Skeletal muscle satellite cell (primary cell): ENCODE results near the gene DEFB129.
"Not testable (repeated sequence)": the region's sequence is repeated elsewhere in the genome, so short reads cannot be mapped to it uniquely, and the experiment has no call there.

Experiments
- H3K27me3 ChIP-seq: 2 replicates; pipeline ENCODE4 v1.7.0; 2013; ENCODE audit warnings: low read length; ENCODE audit not compliant: control insufficient read depth, insufficient read depth
- H3K36me3 ChIP-seq: 2 replicates; pipeline ENCODE4 v1.7.0; 2013; ENCODE audit warnings: mild to moderate bottlenecking, control low read depth, low read length; ENCODE audit not compliant: insufficient read depth
- H3K4me1 ChIP-seq: 2 replicates; pipeline ENCODE4 v1.7.0; 2013; ENCODE audit warnings: low read length; ENCODE audit not compliant: control insufficient read depth, insufficient read depth
- H3K4me2 ChIP-seq: 2 replicates; pipeline ENCODE4 v1.7.0; 2013; ENCODE audit warnings: mild to moderate bottlenecking, low read length
- H3K4me3 ChIP-seq: 2 replicates; pipeline ENCODE4 v1.7.0; 2013; ENCODE audit warnings: low read length
- H3K9ac ChIP-seq: 2 replicates; pipeline ENCODE4 v1.7.0; 2013; ENCODE audit warnings: mild to moderate bottlenecking, low read depth, low read length, moderate library complexity
- H3K9me3 ChIP-seq: replicated peaks from 2 replicates; pipeline ENCODE4 v1.7.0; 2013; ENCODE audit warnings: mild to moderate bottlenecking, control low read depth, low read length

Gene DEFB129

DNA sequence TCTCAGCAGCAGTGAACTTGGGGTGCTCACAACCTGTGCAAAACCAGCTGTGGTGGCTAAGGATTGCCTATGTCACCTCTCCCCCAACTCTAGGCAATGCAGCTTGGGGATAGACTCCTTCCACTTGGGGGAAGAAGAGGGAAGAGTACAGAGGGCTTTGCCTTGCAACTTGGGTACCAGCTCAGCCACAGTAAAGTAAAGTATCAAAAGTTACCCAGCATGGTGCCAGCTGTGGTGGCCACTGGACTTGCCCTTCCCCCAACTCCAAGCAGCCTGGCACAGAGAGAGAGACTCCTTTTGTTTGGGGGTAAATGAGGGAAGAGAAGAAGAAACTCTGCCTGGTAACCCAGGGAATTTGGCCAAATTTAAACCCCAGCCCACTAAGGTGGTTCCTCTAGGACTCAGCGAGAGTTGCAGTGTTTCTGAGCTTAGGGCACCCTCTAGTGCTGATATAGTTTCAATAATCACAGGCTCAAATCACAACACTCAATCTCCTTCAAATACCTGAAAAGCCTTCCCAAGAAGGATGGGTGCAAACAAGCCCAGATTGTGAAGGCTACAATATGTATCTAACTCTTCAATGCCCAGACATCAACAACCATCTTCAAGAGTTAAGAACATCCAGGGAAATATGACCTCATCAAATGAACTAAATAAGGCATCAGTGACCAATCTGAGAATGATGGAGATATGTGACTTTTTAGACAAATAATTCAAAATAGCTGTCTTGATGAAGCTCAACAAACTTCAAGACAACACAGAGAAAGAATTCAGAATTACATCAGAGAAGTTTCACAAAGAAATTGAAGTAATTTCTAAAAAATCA, 7.6 kb upstream of the DEFB129 start:
- H3K4me3 ChIP-seq = no peak overlapping the region
- no peaks in the 10 kb centered on the region for H3K9me3 ChIP-seq
- no peaks in the 10 kb centered on the region for H3K4me1 ChIP-seq
- H3K4me2 ChIP-seq = no peak overlapping the region
- H3K27me3 ChIP-seq = peaks cover 36% of the 10 kb centered on the region
- H3K9ac ChIP-seq = no peak overlapping the region
- no peaks in the 10 kb centered on the region for H3K36me3 ChIP-seq

DNA sequence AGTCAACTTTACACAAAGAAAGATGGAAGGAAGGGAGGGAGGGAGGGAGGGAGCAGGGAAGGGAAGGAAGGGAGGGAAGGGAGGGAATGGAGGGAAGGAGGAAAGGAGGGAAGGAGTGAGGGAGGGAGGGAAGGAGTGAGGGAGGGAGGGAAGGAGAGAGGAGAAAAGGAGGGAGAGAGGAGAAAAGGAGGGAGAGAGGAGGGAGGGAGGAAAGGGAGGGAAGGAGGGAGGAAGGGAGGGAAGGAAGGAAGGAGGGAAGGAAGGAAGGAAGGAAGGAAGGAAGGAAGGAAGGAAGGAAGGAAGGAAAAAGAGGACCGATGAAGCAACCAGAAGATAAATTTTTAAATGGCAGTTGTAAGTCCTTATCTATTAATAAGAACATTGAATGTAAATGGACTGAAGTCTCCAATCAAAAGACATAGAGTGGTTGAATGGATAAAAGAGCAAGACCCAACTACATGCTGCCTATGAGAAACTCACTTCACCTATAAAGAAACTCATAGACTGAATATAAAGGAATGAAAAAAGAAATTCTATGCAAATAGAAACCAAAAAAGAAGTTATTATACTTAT, 5.7 kb upstream of the DEFB129 start:
- H3K4me2 ChIP-seq = no peak overlapping the region
- H3K27me3 ChIP-seq = peaks cover 32% of the 10 kb centered on the region
- H3K36me3 ChIP-seq = no peaks in the 10 kb centered on the region
- no peaks in the 10 kb centered on the region for H3K9me3 ChIP-seq
- no peak overlapping the region for H3K4me3 ChIP-seq
- no peaks in the 10 kb centered on the region for H3K4me1 ChIP-seq
- no peak overlapping the region for H3K9ac ChIP-seq

DNA sequence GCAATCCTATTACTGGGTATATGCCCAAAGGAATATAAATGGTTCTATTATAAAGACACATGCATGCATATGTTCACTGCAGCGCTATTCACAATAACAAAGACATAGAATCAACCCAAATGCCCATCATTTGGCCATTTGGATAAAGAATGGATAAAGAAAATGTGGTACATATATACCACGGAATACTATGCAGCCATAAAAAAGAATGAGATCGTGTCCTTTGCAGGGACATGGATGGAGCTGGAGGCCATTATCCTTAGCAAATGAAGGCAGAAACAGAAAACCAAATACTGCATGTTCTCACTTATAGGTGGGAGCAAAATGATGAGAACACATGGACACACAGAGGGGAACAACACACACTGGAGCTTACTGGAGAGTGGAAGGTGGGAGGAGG, 1.2 kb upstream of the DEFB129 start:
- peaks cover 25% of the 10 kb centered on the region for H3K27me3 ChIP-seq
- not testable (repeated sequence) for H3K9me3 ChIP-seq, H3K4me2 ChIP-seq, H3K36me3 ChIP-seq, H3K9ac ChIP-seq, H3K4me3 ChIP-seq, H3K4me1 ChIP-seq

DNA sequence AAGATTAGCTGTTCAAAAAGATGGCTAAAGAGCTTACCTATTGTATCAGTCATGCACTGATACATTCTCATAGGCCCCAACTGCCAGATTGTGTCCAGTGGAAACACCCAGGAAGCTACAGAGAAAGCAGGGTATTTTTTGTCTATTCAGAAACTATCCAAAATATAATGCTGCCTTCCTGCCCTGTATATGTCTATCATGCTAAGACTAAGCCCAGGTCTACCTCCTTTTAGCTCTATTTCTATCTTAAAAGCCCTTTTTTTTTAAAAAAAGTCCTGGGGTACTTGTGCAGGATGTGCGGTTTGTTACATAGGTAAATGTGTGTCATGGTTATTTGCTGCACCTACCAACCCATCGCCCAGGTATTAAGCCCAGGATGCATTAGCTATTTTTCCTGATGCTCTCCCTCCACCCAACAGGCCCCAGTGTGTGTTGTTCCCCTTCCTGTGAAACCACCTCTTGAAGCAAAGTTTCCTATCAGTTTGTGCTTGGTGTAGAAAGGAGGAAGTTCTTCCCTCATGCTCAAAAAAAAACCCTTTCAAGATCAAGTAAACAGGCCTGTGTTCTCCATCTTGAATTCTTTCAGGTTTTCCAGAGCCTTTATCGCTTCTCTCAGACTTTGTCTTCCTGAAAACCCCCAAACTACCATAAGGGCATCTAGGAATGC, 514 bp downstream of the DEFB129 start:
- peaks cover 27% of the 10 kb centered on the region for H3K27me3 ChIP-seq
- H3K4me3 ChIP-seq = no peak overlapping the region
- no peaks in the 10 kb centered on the region for H3K36me3 ChIP-seq
- no peak overlapping the region for H3K4me2 ChIP-seq
- no peaks in the 10 kb centered on the region for H3K9me3 ChIP-seq
- no peaks in the 10 kb centered on the region for H3K4me1 ChIP-seq
- no peak overlapping the region for H3K9ac ChIP-seq

DNA sequence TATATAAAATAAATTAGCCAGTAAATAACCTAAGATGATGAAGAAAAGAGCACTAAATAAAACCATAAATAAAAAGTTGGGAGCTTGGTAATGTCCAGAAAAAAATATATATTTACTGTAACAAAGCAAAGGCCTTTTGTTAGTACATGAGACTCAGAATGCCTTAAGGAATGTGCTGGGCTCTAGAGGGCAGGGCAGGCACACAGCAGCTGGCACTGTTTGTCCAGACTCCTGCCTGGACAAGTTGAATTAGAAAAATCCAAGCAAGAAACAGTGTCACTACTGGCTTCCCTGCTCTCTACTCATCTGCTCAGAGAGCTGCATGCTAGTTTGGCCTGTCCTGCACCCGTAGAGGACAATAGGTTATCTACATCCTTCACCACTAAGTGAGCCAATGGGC, 8.8 kb downstream of the DEFB129 start:
- Histone ChIP-seq H3K9me3 (no peaks in the 10 kb centered on the region), H3K36me3 (no peaks in the 10 kb centered on the region), H3K4me3 (no peak overlapping the region), H3K9ac (no peak overlapping the region), H3K4me2 (no peak overlapping the region), H3K4me1 (no peaks in the 10 kb centered on the region), H3K27me3 (peaks cover 17% of the 10 kb centered on the region)

DNA sequence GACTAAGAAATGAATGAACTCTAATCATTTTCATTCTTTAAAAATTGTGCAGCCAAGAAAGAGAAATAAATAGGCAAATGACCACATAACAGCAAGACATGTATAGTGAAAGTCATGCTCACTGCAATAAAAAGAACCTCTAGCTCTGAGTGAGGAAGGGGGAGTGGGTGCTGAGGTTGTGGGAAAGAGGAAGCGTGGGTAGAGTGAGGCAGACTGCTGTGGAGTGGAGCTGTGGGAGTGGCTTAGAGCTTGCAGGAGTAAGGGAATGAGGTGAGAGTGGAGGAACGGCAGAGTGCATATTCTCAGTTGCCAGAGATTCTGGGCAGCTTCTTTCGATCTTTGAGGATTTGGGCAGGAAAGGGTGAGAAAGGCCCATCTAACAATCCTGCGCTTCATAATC, 10.4 kb downstream of the DEFB129 start:
- no peak overlapping the region for H3K9ac ChIP-seq
- H3K4me2 ChIP-seq = no peak overlapping the region
- no peaks in the 10 kb centered on the region for H3K4me1 ChIP-seq
- H3K36me3 ChIP-seq = no peaks in the 10 kb centered on the region
- no peak overlapping the region for H3K4me3 ChIP-seq
- H3K27me3 ChIP-seq = peaks cover 19% of the 10 kb centered on the region
- no peaks in the 10 kb centered on the region for H3K9me3 ChIP-seq

DNA sequence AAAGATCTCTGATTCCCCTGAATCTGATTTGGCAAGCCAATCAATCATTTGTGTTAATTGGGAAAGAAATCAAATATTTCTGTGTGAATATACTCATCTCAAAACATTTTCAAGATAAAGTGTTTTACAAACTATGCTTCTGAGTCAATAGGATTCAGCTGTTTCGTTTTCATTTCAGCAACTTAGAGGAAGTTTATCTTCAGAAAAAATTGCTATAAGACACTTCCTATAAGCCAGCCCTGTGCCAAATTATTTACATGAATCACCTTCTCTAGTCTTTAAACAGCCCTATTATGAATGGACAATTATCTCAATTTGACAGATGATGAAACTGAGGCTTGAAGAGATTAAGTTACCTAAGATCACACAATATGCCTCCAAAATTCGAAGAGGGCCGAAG, 10.9 kb downstream of the DEFB129 start:
- no peaks in the 10 kb centered on the region for H3K36me3 ChIP-seq
- no peak overlapping the region for H3K4me2 ChIP-seq
- H3K9me3 ChIP-seq = no peaks in the 10 kb centered on the region
- no peaks in the 10 kb centered on the region for H3K4me1 ChIP-seq
- no peak overlapping the region for H3K4me3 ChIP-seq
- peaks cover 15% of the 10 kb centered on the region for H3K27me3 ChIP-seq
- no peak overlapping the region for H3K9ac ChIP-seq

DNA sequence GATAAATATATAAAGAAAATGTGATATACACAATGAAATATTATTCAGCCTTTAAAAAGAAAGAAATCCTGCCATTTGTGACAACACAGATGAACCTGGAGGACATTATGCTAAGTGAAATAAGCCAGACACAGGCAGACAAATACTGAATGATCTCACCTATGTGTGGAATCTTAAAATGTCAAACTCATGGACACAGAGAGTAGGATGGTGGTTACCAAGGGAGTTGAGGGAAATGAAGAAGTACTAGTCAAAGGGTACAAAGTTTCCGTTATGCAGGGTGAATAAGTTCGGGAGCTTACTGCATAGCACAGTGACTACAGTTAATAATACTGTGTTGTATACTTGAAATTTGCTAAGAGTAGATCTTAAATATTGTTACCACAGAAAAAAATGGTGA, 15.8 kb downstream of the DEFB129 start:
- Histone ChIP-seq H3K9ac (no peak overlapping the region), H3K9me3 (no peaks in the 10 kb centered on the region), H3K27me3 (peaks cover 18% of the 10 kb centered on the region), H3K4me3 (no peak overlapping the region), H3K36me3 (no peaks in the 10 kb centered on the region), H3K4me2 (no peak overlapping the region), H3K4me1 (no peaks in the 10 kb centered on the region)

DNA sequence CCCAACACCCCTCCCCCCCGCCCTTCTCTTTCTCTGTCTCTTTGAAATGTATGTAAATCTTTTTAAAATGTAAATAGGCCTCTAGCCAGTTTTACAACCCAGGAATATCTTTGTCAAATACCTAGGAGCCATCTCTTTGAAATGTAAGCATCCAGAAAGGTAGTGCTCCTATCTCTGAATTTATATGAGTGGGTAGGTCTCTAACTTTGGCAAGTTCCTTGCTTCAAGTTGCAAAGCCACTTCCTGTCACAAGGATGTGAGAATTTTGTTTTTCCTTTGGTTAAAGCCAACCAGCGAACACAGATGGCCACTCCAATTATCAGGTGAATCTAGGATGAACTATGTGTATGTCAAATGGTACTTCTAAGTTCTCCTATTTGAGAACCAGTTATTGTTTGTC, 24.3 kb downstream of the DEFB129 start:
- no peak overlapping the region for H3K4me2 ChIP-seq
- peaks cover 23% of the 10 kb centered on the region for H3K27me3 ChIP-seq
- H3K36me3 ChIP-seq = no peaks in the 10 kb centered on the region
- no peak overlapping the region for H3K4me3 ChIP-seq
- no peaks in the 10 kb centered on the region for H3K4me1 ChIP-seq
- no peak overlapping the region for H3K9ac ChIP-seq
- H3K9me3 ChIP-seq = no peaks in the 10 kb centered on the region

DNA sequence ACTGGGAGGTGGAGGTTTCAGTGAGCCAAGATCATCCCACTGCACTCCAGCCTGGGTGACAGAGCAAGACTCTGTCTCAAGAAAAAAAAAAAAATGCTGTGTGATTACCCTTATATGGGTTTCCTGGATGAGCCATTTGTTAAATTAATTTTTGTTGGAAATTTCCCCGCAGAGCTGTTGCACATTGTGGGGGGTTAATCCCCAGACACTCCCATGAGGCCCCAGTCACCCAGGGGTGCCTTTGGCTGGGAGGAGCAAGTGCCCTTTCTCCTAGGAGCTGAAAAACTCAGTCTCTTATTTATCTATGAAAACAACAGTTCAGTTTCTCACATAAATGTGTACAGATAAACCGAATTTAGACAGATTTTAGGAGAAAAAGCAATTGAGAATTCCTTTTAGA, 25.7 kb downstream of the DEFB129 start:
- H3K36me3 ChIP-seq = no peaks in the 10 kb centered on the region
- peaks cover 34% of the 10 kb centered on the region for H3K27me3 ChIP-seq
- H3K4me1 ChIP-seq = no peaks in the 10 kb centered on the region
- H3K9me3 ChIP-seq = no peaks in the 10 kb centered on the region
- no peak overlapping the region for H3K4me2 ChIP-seq
- H3K4me3 ChIP-seq = no peak overlapping the region
- H3K9ac ChIP-seq = no peak overlapping the region

DNA sequence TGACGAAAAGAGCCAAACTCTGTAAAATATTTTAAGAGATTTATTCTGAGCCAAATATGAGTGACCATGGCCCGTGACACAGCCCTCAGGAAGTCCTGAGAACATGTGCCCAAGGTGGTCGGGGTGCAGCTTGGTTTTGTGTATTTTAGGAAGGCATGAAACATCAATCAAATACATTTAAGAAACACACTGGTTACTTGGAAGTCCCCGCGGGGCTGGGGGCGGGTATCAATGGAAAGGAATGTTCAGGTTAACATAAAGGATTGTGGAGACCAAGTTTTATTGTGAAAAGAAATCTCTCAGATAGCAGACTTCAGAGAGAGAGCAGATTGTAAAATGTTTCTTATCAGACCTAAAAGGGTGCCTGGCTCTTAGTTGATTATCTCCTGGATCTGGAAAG, 26.4 kb downstream of the DEFB129 start:
- H3K4me2 ChIP-seq, H3K4me1 ChIP-seq, H3K9ac ChIP-seq, H3K9me3 ChIP-seq, H3K4me3 ChIP-seq, H3K36me3 ChIP-seq: not testable (repeated sequence)
- H3K27me3 ChIP-seq = peaks cover 40% of the 10 kb centered on the region

DNA sequence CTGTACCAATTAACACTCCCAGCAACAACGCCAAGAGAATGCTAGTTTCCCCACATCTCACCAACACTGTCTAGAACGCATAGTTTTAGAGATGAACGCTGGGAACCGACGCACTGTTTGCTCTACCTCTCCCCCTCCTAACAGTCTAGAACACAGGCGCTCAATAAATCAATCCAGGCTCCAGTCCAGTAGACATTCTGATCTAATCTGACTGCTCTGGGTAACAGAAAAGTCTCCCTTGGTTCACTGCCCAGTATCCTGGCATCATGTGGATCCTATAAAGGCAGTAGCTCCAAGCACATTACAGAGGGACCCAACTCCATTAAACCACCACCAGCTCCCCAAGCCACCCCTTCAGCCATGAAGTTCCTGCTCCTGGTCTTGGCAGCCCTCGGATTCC, 30.4 kb downstream of the DEFB129 start, which contains the start of gene DEFB132:
DEFB132 (plus strand) TSS at position 306 of the 400 bp plus-strand sequence; CDS start at position 361, 55 bp downstream.
- Histone ChIP-seq H3K4me3 (no peak within 1 kb of the TSS), H3K9me3 (no peaks in the 10 kb centered on the region), H3K27me3 (peaks cover 41% of the 10 kb centered on the region), H3K4me2 (no peak within 1 kb of the TSS), H3K36me3 (no peaks in the 10 kb centered on the region), H3K4me1 (no peaks in the 10 kb centered on the region), H3K9ac (no peak within 1 kb of the TSS)
